Loucy (cell line): ENCODE results near the gene LASP1.
A peak's percentile ranks its signal among the peaks of the same experiment; 100 is the strongest.

ENCODE experiments used
- H2AFZ ChIP-seq: fragments of 200-600 bp; sonication (generic); 2 replicates; pipeline ENCODE4 v1.6.0; 2016; ENCODE audit warnings: antibody characterized with exemption, mild to moderate bottlenecking, low read length, moderate library complexity
- H3F3A ChIP-seq: fragments of 200-600 bp; 2 replicates; pipeline ENCODE4 v1.6.0; 2016; ENCODE audit warnings: antibody characterized with exemption, low read depth, mild to moderate bottlenecking
- H3K27me3 ChIP-seq: fragments of 200-600 bp; sonication (generic); 2 replicates; pipeline ENCODE4 v1.6.1; 2014; ENCODE audit warnings: low read length, mild to moderate bottlenecking; ENCODE audit not compliant: insufficient read depth, poor library complexity, severe bottlenecking
- H3K36me3 ChIP-seq: fragments of 200-600 bp; sonication (generic); 2 replicates; pipeline ENCODE4 v1.6.1; 2016; ENCODE audit warnings: low read length; ENCODE audit not compliant: insufficient read depth
- H3K4me1 ChIP-seq: fragments of 200-600 bp; sonication (generic); 2 replicates; pipeline ENCODE4 v1.5.1; 2014; ENCODE audit warnings: low read length, mild to moderate bottlenecking; ENCODE audit not compliant: insufficient read depth, poor library complexity, severe bottlenecking
- H3K4me2 ChIP-seq: fragments of 200-600 bp; sonication (generic); 2 replicates; pipeline ENCODE4 v1.6.0; 2014; ENCODE audit warnings: antibody characterized with exemption, low read length, low read depth, mild to moderate bottlenecking; ENCODE audit not compliant: poor library complexity, severe bottlenecking
- H3K4me3 ChIP-seq: fragments of 200-600 bp; sonication (generic); 2 replicates; pipeline ENCODE4 v1.5.1; 2014; ENCODE audit warnings: low read length, mild to moderate bottlenecking, mixed read lengths; ENCODE audit not compliant: poor library complexity, severe bottlenecking
- H3K79me2 ChIP-seq: fragments of 200-600 bp; sonication (generic); 2 replicates; pipeline ENCODE4 v1.6.1; 2014; ENCODE audit warnings: low read length; ENCODE audit not compliant: insufficient read depth
- H3K9ac ChIP-seq: fragments of 200-600 bp; sonication (generic); 2 replicates; pipeline ENCODE4 v1.6.0; 2014; ENCODE audit warnings: mild to moderate bottlenecking, low read depth, low read length, moderate library complexity; ENCODE audit not compliant: poor library complexity, severe bottlenecking
- H3K9me2 ChIP-seq: fragments of 200-600 bp; sonication (generic); replicated peaks from 2 replicates; pipeline ENCODE4 v1.6.1; 2016; ENCODE audit warnings: low read depth, low read length, mixed read lengths
- H3K9me3 ChIP-seq: fragments of 200-600 bp; sonication (generic); 2 replicates; pipeline ENCODE4 v1.6.1; 2014; ENCODE audit warnings: mild to moderate bottlenecking, antibody characterized with exemption, low read length, low read depth; ENCODE audit not compliant: insufficient read depth
- H4K20me1 ChIP-seq: fragments of 200-600 bp; sonication (generic); 2 replicates; pipeline ENCODE4 v1.6.0; 2014; ENCODE audit warnings: antibody characterized with exemption, low read length, mild to moderate bottlenecking; ENCODE audit not compliant: insufficient read depth, poor library complexity, severe bottlenecking
- CTCF ChIP-seq: fragments of 200-600 bp; sonication (generic); conservative IDR thresholded peaks from 2 replicates; pipeline ENCODE4 v1.5.1; 2014; ENCODE audit warnings: mild to moderate bottlenecking, antibody characterized with exemption, low read length
- EZH2phosphoT487 ChIP-seq: fragments of 200-600 bp; IDR thresholded peaks from 2 replicates; pipeline ENCODE4 v1.6.1; 2018; ENCODE audit warnings: antibody characterized with exemption, mild to moderate bottlenecking, moderate library complexity, borderline replicate concordance

The LASP1 gene

GRCh38 chr17:38877130-38877851, 7.4 kb downstream of the LASP1 start:
- Histone ChIP-seq H3K9ac (peak overlapping the region; percentile 5), H3K27me3 (no peaks in the 10 kb centered on the region), H3K4me1 (peaks cover 76% of the 10 kb centered on the region), H3K9me3 (no peaks in the 10 kb centered on the region), H3K4me3 (peak overlapping the region; percentile 13), H3K79me2 (peaks cover 98% of the 10 kb centered on the region), H4K20me1 (peaks cover 85% of the 10 kb centered on the region), H3K36me3 (peaks cover 45% of the 10 kb centered on the region), H3K4me2 (peak overlapping the region; percentile 40), H3F3A (no peaks in the 10 kb centered on the region; the same call in 1 of the 2 replicates), H2AFZ (no peak overlapping the region), H3K9me2 (no peaks in the 10 kb centered on the region)
- TF ChIP-seq EZH2phosphoT487 (no peak), CTCF (no peak)

- no peak overlapping the region for H2AFZ ChIP-seq
- H3K9ac ChIP-seq = peak overlapping the region; percentile 53
- H3K9me2 ChIP-seq = no peaks in the 10 kb centered on the region
- H3K36me3 ChIP-seq = peaks cover 68% of the 10 kb centered on the region
- no peak for TF ChIP-seq CTCF
- TF ChIP-seq EZH2phosphoT487 = no peak
- peaks cover 96% of the 10 kb centered on the region for H3K79me2 ChIP-seq
- peak overlapping the region; percentile 22 for H3K4me3 ChIP-seq
- H3K4me1 ChIP-seq = peaks cover 62% of the 10 kb centered on the region
- H3K27me3 ChIP-seq = no peaks in the 10 kb centered on the region
- H3F3A ChIP-seq = no peaks in the 10 kb centered on the region; the same call in 1 of the 2 replicates
- no peaks in the 10 kb centered on the region for H3K9me3 ChIP-seq
- peaks cover 78% of the 10 kb centered on the region for H4K20me1 ChIP-seq
- H3K4me2 ChIP-seq = peak overlapping the region; percentile 43
These were observed 10.2 kb downstream of the LASP1 start for GRCh38 chr17:38879878-38880665.

- TF ChIP-seq EZH2phosphoT487 = no peak
- no peak for TF ChIP-seq CTCF
- Histone ChIP-seq H3K9me3 (no peaks in the 10 kb centered on the region), H3K79me2 (peaks cover 98% of the 10 kb centered on the region), H3K4me1 (peaks cover 54% of the 10 kb centered on the region), H2AFZ (no peak overlapping the region), H3K9ac (peak overlapping the region; percentile 28), H3K4me3 (peak overlapping the region; percentile 17), H3K9me2 (no peaks in the 10 kb centered on the region), H3F3A (no peaks in the 10 kb centered on the region; the same call in 1 of the 2 replicates), H3K4me2 (peak overlapping the region; percentile 58), H3K27me3 (no peaks in the 10 kb centered on the region), H4K20me1 (peaks cover 80% of the 10 kb centered on the region), H3K36me3 (peaks cover 83% of the 10 kb centered on the region)
These were observed 11.8 kb downstream of the LASP1 start for GRCh38 chr17:38881600-38882191.
